ENCODE results near the gene CCDC88B. TPM values are rescaled to one million over a fixed set of nuclear protein-coding genes. Genes with fewer than 3 reads are reported as not detected.

Gene CCDC88B
- total and polyA plus RNA-seq, 9 of the 15 experiments (the other 6 are each of a cell fraction or from before 2014, with no cell fraction given): 0.13 to 18.1 (median 7.9) TPM

- TF ChIP-seq E2F3 (CRISPR knock-in tag; IDR thresholded peaks at IDR 0.05) (no peak), MYNN (IDR thresholded peaks at IDR 0.05) (peak; percentile 86), MYNN (CRISPR knock-in tag; IDR thresholded peaks at IDR 0.05) (no peak), DPF2 (IDR thresholded peaks at IDR 0.05) (peak; percentile 70; the same call in 1 of the 2 replicates), CBFB (CRISPR knock-in tag; IDR thresholded peaks at IDR 0.05) (no peak), ZNF785 (CRISPR knock-in tag; IDR thresholded peaks at IDR 0.05) (0 out of 2 replicates have a peak, but pooled peaks have one; percentile 13), ZSCAN29 (IDR thresholded peaks at IDR 0.05) (no peak), TCF7L2 (IDR thresholded peaks at IDR 0.05; ENCODE audit: low read depth, low read length) (no peak), CSDE1 (IDR thresholded peaks at IDR 0.05) (no peak), ZNF512 (tag; IDR thresholded peaks at IDR 0.05) (no peak), U2AF1 (optimal IDR thresholded peaks at IDR 0.05; ENCODE audit: low read depth, low read length) (no peak), PTTG1 (tag; IDR thresholded peaks at IDR 0.05; ENCODE audit: low read depth) (no peak), ZNF316 (IDR thresholded peaks at IDR 0.05) (no peak), DMBX1 (CRISPR knock-in tag; IDR thresholded peaks at IDR 0.05; ENCODE audit: borderline replicate concordance) (no peak), ESRRB (CRISPR knock-in tag; IDR thresholded peaks at IDR 0.05; ENCODE audit: borderline replicate concordance) (no peak), SMAD1 (IDR thresholded peaks at IDR 0.05; ENCODE audit: low read depth, low read length, partially characterized antibody) (no peak), TCF7 (IDR thresholded peaks at IDR 0.05; ENCODE audit: borderline replicate concordance) (no peak), HMGN3 (IDR thresholded peaks at IDR 0.05; ENCODE audit: borderline replicate concordance, extremely low read depth, insufficient read length, low read depth, low read length) (peak; percentile 73), ATF3 (IDR thresholded peaks at IDR 0.05) (0 out of 2 replicates have a peak, but pooled peaks have one; percentile 17), ATF3 (CRISPR knock-in tag; conservative IDR thresholded peaks at IDR 0.05) (no peak), BRD9 (IDR thresholded peaks at IDR 0.05; ENCODE audit: low read depth, partially characterized antibody) (no peak), RREB1 (CRISPR knock-in tag; IDR thresholded peaks at IDR 0.05) (no peak; the same call in 1 of the 2 replicates), PPARD (CRISPR knock-in tag; IDR thresholded peaks at IDR 0.05) (no peak)
These were observed 18.0 kb downstream of the CCDC88B start (continued) for GRCh38 chr11:64357904-64358535.
